ENCODE measurements around the gene WWTR1.
A peak's percentile ranks its signal among the peaks of the same experiment; 100 is the strongest.

The WWTR1 gene

GRCh38 chr3:149566292-149566975 is 91.4 kb downstream of the WWTR1 start:
- peak; percentile 63 for DNase-seq (ENCODE audit: low read depth)

- peak; percentile 70 for DNase-seq (ENCODE audit: low read depth)
These were observed 93.7 kb downstream of the WWTR1 start for GRCh38 chr3:149564079-149564478.

- DNase-seq (ENCODE audit: low read depth), result no peak
These were observed 94.7 kb downstream of the WWTR1 start for GRCh38 chr3:149563114-149563513.

GRCh38 chr3:149560617-149561016 is 97.2 kb downstream of the WWTR1 start:
- no peak for DNase-seq (ENCODE audit: low read depth)

GRCh38 chr3:149560001-149560400 is 97.8 kb downstream of the WWTR1 start:
- DNase-seq (ENCODE audit: low read depth), result no peak

- no peak for DNase-seq (ENCODE audit: low read depth)
These were observed 98.3 kb downstream of the WWTR1 start for GRCh38 chr3:149559525-149559924.

- DNase-seq (ENCODE audit: low read depth), result peak; percentile 70
These were observed 101.9 kb downstream of the WWTR1 start for GRCh38 chr3:149555927-149556326.

GRCh38 chr3:149554826-149555225 is 103.0 kb downstream of the WWTR1 start:
- DNase-seq (ENCODE audit: low read depth), result peak; percentile 84

GRCh38 chr3:149553781-149554451 is 103.9 kb downstream of the WWTR1 start:
- DNase-seq (ENCODE audit: low read depth), result peak; percentile 84

- no peak for DNase-seq (ENCODE audit: low read depth)
These were observed 105.1 kb downstream of the WWTR1 start for GRCh38 chr3:149552700-149553099.

GRCh38 chr3:149551500-149551899 is 106.3 kb downstream of the WWTR1 start:
- DNase-seq (ENCODE audit: low read depth), result no peak

GRCh38 chr3:149548669-149549065 is 109.2 kb downstream of the WWTR1 start:
- DNase-seq (ENCODE audit: low read depth), result no peak

- DNase-seq (ENCODE audit: low read depth), result peak; percentile 93
These were observed 109.7 kb downstream of the WWTR1 start for GRCh38 chr3:149547954-149548668.

GRCh38 chr3:149547413-149547812 is 110.4 kb downstream of the WWTR1 start:
- DNase-seq (ENCODE audit: low read depth), result peak; percentile 41

GRCh38 chr3:149545049-149545448 is 112.8 kb downstream of the WWTR1 start:
- DNase-seq (ENCODE audit: low read depth), result no peak

GRCh38 chr3:149542375-149543312 is 115.2 kb downstream of the WWTR1 start:
- DNase-seq (ENCODE audit: low read depth), result peak; percentile 83

GRCh38 chr3:149541091-149541491 is 116.7 kb downstream of the WWTR1 start:
- DNase-seq (ENCODE audit: low read depth), result peak; percentile 38

GRCh38 chr3:149538371-149538770 is 119.5 kb downstream of the WWTR1 start:
- DNase-seq (ENCODE audit: low read depth), result no peak

GRCh38 chr3:149536429-149536828 is 121.4 kb downstream of the WWTR1 start:
- no peak for DNase-seq (ENCODE audit: low read depth)

- no peak for DNase-seq (ENCODE audit: low read depth)
These were observed 122.5 kb downstream of the WWTR1 start for GRCh38 chr3:149535333-149535685.

- DNase-seq (ENCODE audit: low read depth), result peak; percentile 87
These were observed 123.0 kb downstream of the WWTR1 start for GRCh38 chr3:149534671-149535332.

Measured in amniotic epithelial cell (primary cell).